Measurements from ENCODE around the gene MYBBP1A.

DNA sequence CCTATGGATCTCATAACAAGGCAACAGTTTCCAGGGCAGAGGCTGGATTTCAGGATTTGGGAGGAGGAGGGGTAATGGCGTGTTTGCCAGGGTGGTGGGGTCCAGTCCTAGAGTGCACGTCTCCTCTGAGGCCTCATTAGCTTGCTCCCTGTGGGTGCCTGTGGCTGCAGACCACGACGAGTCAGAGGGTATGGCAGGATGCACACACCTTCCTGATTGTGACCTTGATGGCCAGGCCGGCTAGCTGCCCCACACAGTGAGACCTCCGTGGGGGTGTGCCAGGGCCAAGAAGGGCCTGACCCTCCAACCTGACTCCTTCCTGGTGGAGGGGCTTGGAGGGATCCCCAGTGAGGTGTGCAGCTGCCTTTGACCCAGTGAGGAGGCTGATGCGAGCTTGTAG lies 25.1 kb upstream of the MYBBP1A start:
- TF ChIP-seq, protein P1, sequence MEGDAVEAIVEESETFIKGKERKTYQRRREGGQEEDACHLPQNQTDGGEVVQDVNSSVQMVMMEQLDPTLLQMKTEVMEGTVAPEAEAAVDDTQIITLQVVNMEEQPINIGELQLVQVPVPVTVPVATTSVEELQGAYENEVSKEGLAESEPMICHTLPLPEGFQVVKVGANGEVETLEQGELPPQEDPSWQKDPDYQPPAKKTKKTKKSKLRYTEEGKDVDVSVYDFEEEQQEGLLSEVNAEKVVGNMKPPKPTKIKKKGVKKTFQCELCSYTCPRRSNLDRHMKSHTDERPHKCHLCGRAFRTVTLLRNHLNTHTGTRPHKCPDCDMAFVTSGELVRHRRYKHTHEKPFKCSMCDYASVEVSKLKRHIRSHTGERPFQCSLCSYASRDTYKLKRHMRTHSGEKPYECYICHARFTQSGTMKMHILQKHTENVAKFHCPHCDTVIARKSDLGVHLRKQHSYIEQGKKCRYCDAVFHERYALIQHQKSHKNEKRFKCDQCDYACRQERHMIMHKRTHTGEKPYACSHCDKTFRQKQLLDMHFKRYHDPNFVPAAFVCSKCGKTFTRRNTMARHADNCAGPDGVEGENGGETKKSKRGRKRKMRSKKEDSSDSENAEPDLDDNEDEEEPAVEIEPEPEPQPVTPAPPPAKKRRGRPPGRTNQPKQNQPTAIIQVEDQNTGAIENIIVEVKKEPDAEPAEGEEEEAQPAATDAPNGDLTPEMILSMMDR (IDR thresholded peaks at IDR 0.05) = no peak
- TF ChIP-seq ZFX (IDR thresholded peaks at IDR 0.05; ENCODE audit: borderline replicate concordance) = no peak

Data from 22Rv1 (cell line).